Prostate gland (tissue), 2 donors: Measurements from ENCODE around the gene TNFRSF6B. TPM values are rescaled to one million over a fixed set of nuclear protein-coding genes. Genes with fewer than 3 reads are reported as not detected.

Source experiments
- DNase-seq: peaks from one replicate; pipeline ENCODE4 v3.0.0-alpha.2; 2019; ENCODE audit warnings: low spot score
- H3K27ac ChIP-seq, 2 donors: fragments of 200-600 bp; sonication (generic); 2 replicates each; pipeline ENCODE4 v1.5.1; 2017 to 2019
- H3K27me3 ChIP-seq: fragments of 200-600 bp; sonication (generic); replicated peaks from 2 replicates; pipeline ENCODE4 v1.5.1; 2019; ENCODE audit not compliant: insufficient read depth
- H3K36me3 ChIP-seq, 2 donors: fragments of 200-600 bp; sonication (generic); 1 replicate in 1 of 2; 2 replicates in 1 of 2; pipeline versions ENCODE4 v1.5.1 to v1.8.1; 2017 to 2019
- H3K4me1 ChIP-seq: fragments of 200-600 bp; sonication (generic); replicated peaks from 2 replicates; pipeline ENCODE4 v1.5.1; 2019
- H3K4me3 ChIP-seq, 2 donors: fragments of 200-600 bp; sonication (generic); 2 replicates each; pipeline ENCODE4 v1.5.1; 2017 to 2019
- H3K9me3 ChIP-seq: fragments of 200-600 bp; sonication (generic); 2 replicates; pipeline ENCODE4 v1.5.1; 2017
- POLR2A ChIP-seq: fragments of 450-650 bp; IDR thresholded peaks from one replicate; pipeline ENCODE4 v1.6.1; 2016; ENCODE audit warnings: antibody characterized with exemption, mild to moderate bottlenecking
- POLR2AphosphoS5 ChIP-seq: sonication (generic); formaldehyde crosslinking; IDR thresholded peaks from one replicate; pipeline ENCODE4 v1.6.1; 2017; ENCODE audit warnings: antibody characterized with exemption
- WGBS: methylation state at CpG from one replicate; pipeline ENCODE4 v1.1.5; 2018; 5-methylcytosine and 5-hydroxymethylcytosine counted together
- intact Hi-C: fragments of 100-400 bp; cut with DNase I; formaldehyde crosslinking; loops from one replicate; pipeline ENCODE4 v1.14.2; 2022
- total RNA-seq, 2 donors: library from RNA; depleted of rRNA; stranded (reverse); fragments of >200 nt; gene quantifications; one replicate each; pipeline ENCODE4 v1.1.0, GENCODE V29; 2016
- TF ChIP-seq, protein P1 (sequence below), 4 experiments: fragments of 200-600 bp in 2 of 4; fragments of 450-650 bp in 2 of 4; sonication (generic) in 2 of 4; IDR thresholded peaks; 1 replicate in 3 of 4; 2 replicates in 1 of 4; pipeline ENCODE4 v1.5.1; 2016 to 2019; ENCODE audit warnings: antibody characterized with exemption in 4 of 4, mild to moderate bottlenecking in 2 of 4, moderate library complexity in 2 of 4

TNFRSF6B gene
- total RNA-seq, 2 donors from 2014 or later: 6.7 to 12.2 TPM

DNA sequence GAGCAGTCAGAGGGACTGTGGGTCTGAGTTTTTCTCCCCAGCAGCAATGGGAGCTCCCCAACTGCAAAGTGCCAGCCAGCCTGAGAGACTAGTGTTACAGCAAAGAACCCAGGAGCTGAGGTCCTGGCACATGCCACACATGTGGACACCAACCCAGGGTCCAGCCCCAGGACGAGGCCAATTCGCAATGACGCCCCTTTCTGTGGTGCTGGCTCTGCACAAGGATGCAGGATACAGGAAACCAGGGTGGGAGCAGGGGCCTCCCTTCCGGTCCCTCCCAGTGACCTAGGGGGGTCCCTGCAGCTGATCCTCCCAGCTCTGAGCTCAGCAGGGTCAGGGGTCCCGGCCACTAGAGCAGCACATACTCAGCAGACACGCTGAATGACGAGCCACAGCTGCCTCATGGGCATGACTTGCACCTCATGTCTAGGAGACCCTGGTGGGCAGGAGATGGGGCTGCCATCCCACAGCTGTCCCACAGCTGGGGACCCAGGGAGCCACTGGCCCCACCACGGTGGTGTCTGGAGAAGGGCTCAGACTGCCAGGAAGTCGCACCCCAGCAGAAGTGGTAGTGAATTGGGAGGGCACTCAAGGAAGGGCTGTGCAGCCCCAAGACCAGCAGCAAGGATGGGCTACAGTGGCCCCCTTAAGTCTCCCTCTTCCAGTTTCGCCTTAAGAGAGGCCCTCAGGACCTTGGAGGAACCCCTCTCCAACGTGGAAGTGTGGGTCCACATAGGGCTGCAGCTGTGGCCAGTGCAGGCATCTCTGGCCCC, 7.7 kb downstream of the TNFRSF6B start:
- TF ChIP-seq POLR2A (no peak), POLR2AphosphoS5 (no peak)
- TF ChIP-seq, protein P1, sequence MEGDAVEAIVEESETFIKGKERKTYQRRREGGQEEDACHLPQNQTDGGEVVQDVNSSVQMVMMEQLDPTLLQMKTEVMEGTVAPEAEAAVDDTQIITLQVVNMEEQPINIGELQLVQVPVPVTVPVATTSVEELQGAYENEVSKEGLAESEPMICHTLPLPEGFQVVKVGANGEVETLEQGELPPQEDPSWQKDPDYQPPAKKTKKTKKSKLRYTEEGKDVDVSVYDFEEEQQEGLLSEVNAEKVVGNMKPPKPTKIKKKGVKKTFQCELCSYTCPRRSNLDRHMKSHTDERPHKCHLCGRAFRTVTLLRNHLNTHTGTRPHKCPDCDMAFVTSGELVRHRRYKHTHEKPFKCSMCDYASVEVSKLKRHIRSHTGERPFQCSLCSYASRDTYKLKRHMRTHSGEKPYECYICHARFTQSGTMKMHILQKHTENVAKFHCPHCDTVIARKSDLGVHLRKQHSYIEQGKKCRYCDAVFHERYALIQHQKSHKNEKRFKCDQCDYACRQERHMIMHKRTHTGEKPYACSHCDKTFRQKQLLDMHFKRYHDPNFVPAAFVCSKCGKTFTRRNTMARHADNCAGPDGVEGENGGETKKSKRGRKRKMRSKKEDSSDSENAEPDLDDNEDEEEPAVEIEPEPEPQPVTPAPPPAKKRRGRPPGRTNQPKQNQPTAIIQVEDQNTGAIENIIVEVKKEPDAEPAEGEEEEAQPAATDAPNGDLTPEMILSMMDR (IDR thresholded peaks at IDR 0.05): no peak
- no peaks in the 10 kb centered on the region for H3K27me3 ChIP-seq
- H3K9me3 ChIP-seq: no peaks in the 10 kb centered on the region
- no peak overlapping the region for H3K4me3 ChIP-seq
- DNase-seq: no peak
- intact Hi-C loops: no loop called here
- no peak overlapping the region for H3K27ac ChIP-seq
- peaks cover 0 to 23% of the 10 kb centered on the region in 2 donors for H3K36me3 ChIP-seq
- WGBS: 87% methylated on average over 11 of the region's 11 CpGs
- peaks cover 17% of the 10 kb centered on the region for H3K4me1 ChIP-seq

GRCh38 chr20:63704749-63705117, 8.3 kb downstream of the TNFRSF6B start:
- Histone ChIP-seq H3K27me3 (no peaks in the 10 kb centered on the region), H3K4me3 (no peak overlapping the region), H3K9me3 (no peaks in the 10 kb centered on the region), H3K4me1 (peaks cover 17% of the 10 kb centered on the region), H3K27ac (no peak overlapping the region), H3K36me3 (peaks cover 0 to 23% of the 10 kb centered on the region in 2 donors)
- TF ChIP-seq POLR2AphosphoS5 (no peak), POLR2A (no peak)
- TF ChIP-seq, protein P1 (IDR thresholded peaks at IDR 0.05): no peak
- no peak for DNase-seq
- intact Hi-C loops: loop anchor here (5.0 kb wide), 1 partner anchor 47 kb away; the partner anchor contains the start of gene RTEL1
- WGBS: 87% methylated on average over 6 of the region's 6 CpGs

DNA sequence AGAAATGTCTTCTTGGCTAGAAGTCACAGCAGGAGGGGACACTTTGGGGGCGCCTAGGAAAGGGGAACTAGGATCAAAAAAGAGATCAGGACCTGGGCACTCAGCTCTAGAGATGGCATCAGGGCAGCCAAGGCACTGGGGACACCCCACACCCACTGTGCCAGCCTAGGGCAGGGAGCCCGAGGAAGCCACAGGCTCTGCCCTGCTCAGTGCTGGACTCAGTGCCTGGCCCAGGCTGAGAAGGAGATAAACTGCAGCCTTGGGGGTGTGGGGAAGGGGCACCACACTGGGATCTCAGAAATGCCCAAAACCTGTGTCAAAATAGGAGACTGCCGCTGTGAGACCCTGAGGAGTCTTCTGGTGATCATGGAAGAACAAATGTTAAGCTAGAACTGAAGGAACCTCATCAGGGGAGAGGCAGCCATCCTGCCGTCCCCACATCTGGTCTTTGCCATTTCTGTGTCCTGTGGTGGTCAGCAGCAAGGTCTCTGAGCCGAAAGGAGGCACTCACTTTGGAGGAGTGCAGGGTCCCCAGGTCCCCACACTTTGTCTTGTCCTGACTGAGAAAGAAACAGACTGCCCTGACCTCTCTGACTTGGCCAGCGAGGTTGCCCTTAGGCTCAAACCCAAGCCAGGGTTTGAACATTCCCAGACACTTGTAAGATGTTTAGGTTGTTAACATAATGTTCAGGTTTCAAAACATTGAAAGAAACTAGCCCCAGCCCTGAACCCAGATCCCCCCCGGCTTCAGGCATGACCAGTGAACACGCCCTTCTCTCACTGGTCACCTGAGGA, 9.0 kb downstream of the TNFRSF6B start:
- no peak for DNase-seq
- no peaks in the 10 kb centered on the region for H3K27me3 ChIP-seq
- intact Hi-C loops: loop anchor here (5.0 kb wide), 1 partner anchor 48 kb away; the partner anchor contains the start of gene RTEL1
- TF ChIP-seq POLR2A (no peak), POLR2AphosphoS5 (no peak)
- TF ChIP-seq, protein P1 (IDR thresholded peaks at IDR 0.05): no peak
- no peak overlapping the region for H3K27ac ChIP-seq
- H3K4me1 ChIP-seq: peaks cover 17% of the 10 kb centered on the region
- 88% methylated on average over 8 of the region's 8 CpGs for WGBS
- no peaks in the 10 kb centered on the region for H3K9me3 ChIP-seq
- H3K4me3 ChIP-seq: no peak overlapping the region
- H3K36me3 ChIP-seq: peaks cover 0 to 23% of the 10 kb centered on the region in 2 donors

DNA sequence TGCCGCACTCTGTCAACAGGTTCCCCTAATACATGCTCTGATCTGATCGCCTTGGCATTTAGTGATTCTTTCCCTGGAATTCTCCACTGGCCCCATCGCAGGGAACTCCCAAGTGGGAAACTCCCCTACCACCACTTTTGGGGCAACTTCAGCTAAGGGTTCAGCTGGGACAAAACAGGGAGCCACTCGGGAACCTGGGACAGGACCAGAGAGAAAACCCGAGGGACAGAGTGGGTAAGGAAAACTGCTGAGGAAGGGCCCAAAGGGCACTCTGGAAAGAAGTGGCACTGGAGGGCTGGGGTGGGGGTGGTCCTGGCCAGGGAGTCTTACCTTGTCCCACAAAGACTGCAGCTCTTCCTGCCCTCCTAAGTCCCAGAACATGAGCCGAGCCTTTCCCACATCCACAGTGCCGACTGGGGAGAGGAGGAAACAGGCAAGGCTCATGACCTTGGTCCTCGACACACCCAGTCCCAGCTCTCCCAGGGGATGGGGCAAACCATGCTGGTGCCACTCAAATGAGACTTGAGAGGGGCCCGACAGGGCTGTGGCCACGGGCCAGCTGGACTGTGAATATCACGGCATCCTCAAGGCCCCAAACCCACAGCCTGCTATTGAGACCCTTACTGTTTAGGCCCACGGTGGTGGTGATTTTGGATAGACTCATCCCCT, 9.7 kb downstream of the TNFRSF6B start:
- H3K9me3 ChIP-seq: no peaks in the 10 kb centered on the region
- TF ChIP-seq POLR2A: no peak
- TF ChIP-seq, protein P1 (IDR thresholded peaks at IDR 0.05): no peak
- no peak for TF ChIP-seq POLR2AphosphoS5
- peak overlapping the region in 1 of 2 donors; percentile 91 for H3K4me3 ChIP-seq
- H3K27me3 ChIP-seq: no peaks in the 10 kb centered on the region
- H3K4me1 ChIP-seq: peaks cover 17% of the 10 kb centered on the region
- peak overlapping the region in 1 of 2 donors; percentile 70 for H3K27ac ChIP-seq
- 81% methylated on average over 12 of the region's 12 CpGs for WGBS
- H3K36me3 ChIP-seq: peaks cover 0 to 23% of the 10 kb centered on the region in 2 donors
- DNase-seq: no peak
- intact Hi-C loops: loop anchor here (5.0 kb wide), 1 partner anchor 49 kb away; the partner anchor contains the start of gene RTEL1
